Measurements from ENCODE around the gene PYM1. TPM values are rescaled to one million over a fixed set of nuclear protein-coding genes. Genes with fewer than 3 reads are reported as not detected.
A peak's percentile ranks its signal among the peaks of the same experiment; 100 is the strongest.
"Not testable (repeated sequence)": the region's sequence is repeated elsewhere in the genome, so short reads cannot be mapped to it uniquely, and the experiment has no call there.

Gene PYM1
- total and polyA plus RNA-seq, 4 donors, result 17.8 to 36.7 (median 32.4) TPM

DNA sequence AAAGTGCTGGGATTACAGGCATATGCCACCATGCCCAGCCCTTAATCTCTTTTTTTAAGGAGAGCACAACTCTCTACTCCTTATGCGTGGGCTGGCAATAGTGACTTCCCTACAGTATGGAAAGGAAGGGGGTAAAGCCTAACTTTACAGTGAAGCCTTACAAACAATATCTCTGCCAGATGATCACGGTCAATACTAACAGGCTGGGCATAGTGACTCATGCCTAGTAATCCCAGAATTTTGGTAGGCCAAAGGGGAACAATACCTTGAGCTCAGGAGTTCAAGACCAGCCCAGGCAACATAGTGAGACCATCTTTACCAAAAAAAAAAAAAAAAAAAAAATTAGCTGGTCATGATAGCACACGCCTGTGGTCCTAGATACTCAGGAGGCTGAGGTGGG is 5.6 kb downstream of the PYM1 start:
- whole genome bisulfite sequencing (ENCODE audit: insufficient coverage), result no CpG with 5 or more reads among the region's 3 CpGs
- Histone ChIP-seq H3K4me1 (ENCODE audit: control insufficient read depth, insufficient read depth, low read length) (no peaks in the 10 kb centered on the region), H3K4me3 (ENCODE audit: low read depth, low read length) (no peak overlapping the region), H3K27me3 (ENCODE audit: control insufficient read depth, insufficient read depth, low read length) (no peaks in the 10 kb centered on the region), H3K9me3 (ENCODE audit: control insufficient read depth, insufficient read depth, low read length) (no peaks in the 10 kb centered on the region), H3K27ac (ENCODE audit: low read depth, low read length) (no peak overlapping the region), H3K36me3 (ENCODE audit: control insufficient read depth, insufficient read depth, low read length) (peaks cover 3% of the 10 kb centered on the region)
- DNase-seq (ENCODE audit: low read depth in 4 of 6, low spot score in 6 of 6), result no peak

DNA sequence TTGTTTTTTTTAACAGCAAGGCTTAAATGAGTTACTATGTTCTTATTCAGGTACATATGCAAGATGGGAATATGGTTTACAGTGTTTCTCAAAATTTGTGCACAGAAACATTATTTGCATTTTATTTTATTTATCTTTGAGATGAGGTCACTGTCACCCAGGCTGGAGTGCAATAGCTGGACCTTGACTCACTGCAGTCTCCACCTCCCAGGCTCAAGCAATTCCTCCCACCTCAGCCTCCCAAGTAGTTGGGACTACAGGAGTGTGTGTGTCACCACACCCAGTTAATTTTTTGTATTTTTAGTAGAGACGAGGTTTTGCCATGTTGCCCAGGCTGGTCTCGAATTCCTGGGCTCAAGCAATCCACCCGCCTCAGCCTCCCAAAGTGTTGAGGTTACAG is 8.7 kb downstream of the PYM1 start:
- H3K4me1 ChIP-seq (ENCODE audit: control insufficient read depth, insufficient read depth, low read length); H3K4me3 ChIP-seq (ENCODE audit: low read depth, low read length); H3K36me3 ChIP-seq (ENCODE audit: control insufficient read depth, insufficient read depth, low read length); H3K27ac ChIP-seq (ENCODE audit: low read depth, low read length); H3K9me3 ChIP-seq (ENCODE audit: control insufficient read depth, insufficient read depth, low read length); DNase-seq (ENCODE audit: low read depth in 4 of 6, low spot score in 6 of 6); H3K27me3 ChIP-seq (ENCODE audit: control insufficient read depth, insufficient read depth, low read length): not testable (repeated sequence)
- no CpG with 5 or more reads among the region's 3 CpGs for WGBS (ENCODE audit: insufficient coverage)

DNA sequence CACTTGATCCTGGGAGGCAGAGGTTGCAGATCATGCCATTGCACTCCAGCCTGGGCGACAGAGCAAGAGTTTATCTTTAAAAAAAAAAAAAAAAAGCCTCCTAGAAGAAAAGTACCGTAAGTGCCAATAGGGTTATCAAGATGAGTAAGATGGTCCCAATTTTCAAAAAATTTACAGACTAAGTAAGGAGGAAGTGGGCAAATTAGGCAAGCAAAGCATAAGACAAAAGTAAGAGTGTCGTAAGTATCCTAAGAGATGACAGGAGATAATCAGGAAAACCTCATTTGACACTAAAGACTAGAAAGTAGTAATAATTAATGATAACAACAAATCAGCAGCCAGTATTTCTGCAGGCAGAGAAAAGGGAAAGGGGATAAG is 12.2 kb downstream of the PYM1 start:
- no peaks in the 10 kb centered on the region for H3K27me3 ChIP-seq (ENCODE audit: control insufficient read depth, insufficient read depth, low read length)
- no peak overlapping the region for H3K4me3 ChIP-seq (ENCODE audit: low read depth, low read length)
- no CpG with 5 or more reads among the region's 3 CpGs for whole genome bisulfite sequencing (ENCODE audit: insufficient coverage)
- H3K27ac ChIP-seq (ENCODE audit: low read depth, low read length), result no peak overlapping the region
- peaks cover 7% of the 10 kb centered on the region for H3K36me3 ChIP-seq (ENCODE audit: control insufficient read depth, insufficient read depth, low read length)
- H3K9me3 ChIP-seq (ENCODE audit: control insufficient read depth, insufficient read depth, low read length), result no peaks in the 10 kb centered on the region
- DNase-seq (ENCODE audit: low read depth in 4 of 6, low spot score in 6 of 6), result no peak
- H3K4me1 ChIP-seq (ENCODE audit: control insufficient read depth, insufficient read depth, low read length), result no peaks in the 10 kb centered on the region

DNA sequence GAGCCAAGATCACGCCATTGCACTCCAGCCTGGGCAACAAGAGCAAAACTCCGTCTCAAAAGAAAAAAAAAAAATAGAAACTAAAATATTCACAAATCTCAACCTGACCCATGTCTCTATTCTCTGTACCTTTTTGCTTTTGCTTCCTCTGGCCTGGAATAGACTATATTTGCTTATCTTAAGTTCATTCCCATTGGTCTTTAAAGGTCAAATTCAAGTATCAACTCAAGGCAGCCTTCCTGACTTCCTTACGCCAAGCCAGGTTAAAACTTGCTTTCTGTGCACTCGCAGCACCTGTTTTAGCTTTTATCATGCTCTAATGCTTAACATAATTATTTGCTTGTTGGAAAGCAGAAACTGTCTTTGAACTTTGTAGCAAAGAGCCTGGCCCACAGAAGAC is 14.8 kb downstream of the PYM1 start:
- Histone ChIP-seq H3K27ac (ENCODE audit: low read depth, low read length) (no peak overlapping the region), H3K27me3 (ENCODE audit: control insufficient read depth, insufficient read depth, low read length) (no peaks in the 10 kb centered on the region), H3K36me3 (ENCODE audit: control insufficient read depth, insufficient read depth, low read length) (peaks cover 7% of the 10 kb centered on the region), H3K4me3 (ENCODE audit: low read depth, low read length) (no peak overlapping the region), H3K9me3 (ENCODE audit: control insufficient read depth, insufficient read depth, low read length) (no peaks in the 10 kb centered on the region), H3K4me1 (ENCODE audit: control insufficient read depth, insufficient read depth, low read length) (peaks cover 6% of the 10 kb centered on the region)
- no peak for DNase-seq (ENCODE audit: low read depth in 4 of 6, low spot score in 6 of 6)
- WGBS (ENCODE audit: insufficient coverage), result no CpG with 5 or more reads among the region's 4 CpGs

DNA sequence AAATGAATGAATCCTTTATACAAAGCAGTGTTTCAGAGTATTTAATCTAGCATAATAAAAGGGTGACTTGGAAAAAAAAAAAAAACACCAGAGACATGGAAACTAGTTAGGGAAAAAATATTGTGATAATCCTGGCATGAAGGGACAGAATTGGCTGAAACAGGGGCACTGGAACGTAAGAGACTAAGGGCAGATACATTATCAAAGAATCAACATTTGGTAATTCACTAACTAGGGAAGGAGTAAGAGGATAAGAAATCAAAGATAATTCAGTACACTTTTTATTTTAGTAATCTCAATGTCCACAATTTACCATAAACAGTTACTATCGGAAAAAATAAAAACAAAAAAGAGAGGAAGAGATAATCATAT is 18.2 kb downstream of the PYM1 start:
- Histone ChIP-seq H3K4me1 (ENCODE audit: control insufficient read depth, insufficient read depth, low read length) (peaks cover 6% of the 10 kb centered on the region), H3K4me3 (ENCODE audit: low read depth, low read length) (no peak overlapping the region), H3K36me3 (ENCODE audit: control insufficient read depth, insufficient read depth, low read length) (peaks cover 4% of the 10 kb centered on the region), H3K27me3 (ENCODE audit: control insufficient read depth, insufficient read depth, low read length) (no peaks in the 10 kb centered on the region), H3K9me3 (ENCODE audit: control insufficient read depth, insufficient read depth, low read length) (no peaks in the 10 kb centered on the region), H3K27ac (ENCODE audit: low read depth, low read length) (no peak overlapping the region)
- no CpG with 5 or more reads among the region's 2 CpGs for WGBS (ENCODE audit: insufficient coverage)
- DNase-seq (ENCODE audit: low read depth in 4 of 6, low spot score in 6 of 6), result no peak

DNA sequence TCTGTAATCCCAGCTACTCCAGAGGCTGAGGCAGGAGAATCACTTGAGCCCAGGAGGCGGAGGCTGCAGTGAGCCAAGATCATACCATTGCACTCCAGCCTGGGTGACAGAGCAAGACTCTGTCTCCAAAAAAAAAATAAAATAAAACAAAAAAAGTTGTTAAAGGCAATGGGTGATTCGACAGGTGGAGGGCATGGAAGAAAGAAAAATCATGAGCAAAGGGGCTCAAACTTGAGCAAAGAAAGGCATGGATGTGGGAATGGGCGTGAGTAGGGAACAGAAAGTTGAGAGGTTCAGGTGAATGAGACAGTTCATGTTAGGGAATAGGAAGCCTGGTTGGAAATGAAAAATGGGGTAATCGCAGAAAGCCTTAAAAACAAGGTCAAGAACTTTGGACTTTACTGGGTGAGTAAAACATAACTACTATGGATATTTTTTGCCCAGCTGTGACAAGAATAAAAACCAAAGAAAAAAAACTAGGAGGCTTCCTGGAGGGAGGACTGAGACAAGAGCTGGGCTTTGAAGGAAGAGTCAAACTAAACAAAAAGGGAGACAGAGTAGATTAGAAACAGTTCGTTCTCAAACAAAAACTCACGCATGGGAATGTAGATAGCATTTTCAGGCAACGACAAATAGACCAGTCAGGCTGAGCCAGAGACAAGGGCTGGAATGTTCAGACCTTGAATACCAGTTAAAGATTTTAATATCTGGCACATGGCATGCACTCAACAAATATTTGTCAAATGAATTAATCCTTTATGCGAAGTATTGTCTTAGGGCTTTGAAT is 18.8 kb downstream of the PYM1 start:
- WGBS (ENCODE audit: insufficient coverage), result 41% methylated on average over 5 of the region's 8 CpGs
- H3K27ac ChIP-seq (ENCODE audit: low read depth, low read length), result peak overlapping the region; percentile 1
- H3K9me3 ChIP-seq (ENCODE audit: control insufficient read depth, insufficient read depth, low read length), result no peaks in the 10 kb centered on the region
- DNase-seq (ENCODE audit: low read depth in 4 of 6, low spot score in 6 of 6), result peak in 1 of 6 donors; percentile 35
- no peaks in the 10 kb centered on the region for H3K27me3 ChIP-seq (ENCODE audit: control insufficient read depth, insufficient read depth, low read length)
- peaks cover 6% of the 10 kb centered on the region for H3K4me1 ChIP-seq (ENCODE audit: control insufficient read depth, insufficient read depth, low read length)
- no peak overlapping the region for H3K4me3 ChIP-seq (ENCODE audit: low read depth, low read length)
- peaks cover 4% of the 10 kb centered on the region for H3K36me3 ChIP-seq (ENCODE audit: control insufficient read depth, insufficient read depth, low read length)

DNA sequence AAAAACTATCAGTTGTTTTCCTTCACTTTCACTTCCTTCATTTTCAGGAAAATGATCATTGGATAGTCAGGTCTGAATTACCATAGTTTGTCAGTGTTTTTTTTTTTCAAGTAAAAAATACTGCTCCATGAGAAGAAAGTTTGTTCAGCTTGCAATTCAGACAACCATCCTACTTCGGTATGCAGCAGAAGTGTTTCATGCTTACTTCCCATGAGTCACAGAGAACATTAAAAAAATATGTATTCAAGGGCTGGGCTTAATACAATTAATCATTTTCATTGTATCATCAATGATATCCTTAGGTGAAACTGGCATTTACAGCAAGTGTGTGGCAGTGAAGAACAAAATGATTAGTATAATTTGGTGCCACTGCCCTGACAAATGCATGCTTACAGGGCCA is 21.6 kb downstream of the PYM1 start:
- H3K36me3 ChIP-seq (ENCODE audit: control insufficient read depth, insufficient read depth, low read length), result peaks cover 21% of the 10 kb centered on the region
- peaks cover 6% of the 10 kb centered on the region for H3K4me1 ChIP-seq (ENCODE audit: control insufficient read depth, insufficient read depth, low read length)
- WGBS (ENCODE audit: insufficient coverage), result no CpG with 5 or more reads among the region's 1 CpG
- no peak for DNase-seq (ENCODE audit: low read depth in 4 of 6, low spot score in 6 of 6)
- H3K27me3 ChIP-seq (ENCODE audit: control insufficient read depth, insufficient read depth, low read length), result no peaks in the 10 kb centered on the region
- no peaks in the 10 kb centered on the region for H3K9me3 ChIP-seq (ENCODE audit: control insufficient read depth, insufficient read depth, low read length)
- no peak overlapping the region for H3K4me3 ChIP-seq (ENCODE audit: low read depth, low read length)
- no peak overlapping the region for H3K27ac ChIP-seq (ENCODE audit: low read depth, low read length)

DNA sequence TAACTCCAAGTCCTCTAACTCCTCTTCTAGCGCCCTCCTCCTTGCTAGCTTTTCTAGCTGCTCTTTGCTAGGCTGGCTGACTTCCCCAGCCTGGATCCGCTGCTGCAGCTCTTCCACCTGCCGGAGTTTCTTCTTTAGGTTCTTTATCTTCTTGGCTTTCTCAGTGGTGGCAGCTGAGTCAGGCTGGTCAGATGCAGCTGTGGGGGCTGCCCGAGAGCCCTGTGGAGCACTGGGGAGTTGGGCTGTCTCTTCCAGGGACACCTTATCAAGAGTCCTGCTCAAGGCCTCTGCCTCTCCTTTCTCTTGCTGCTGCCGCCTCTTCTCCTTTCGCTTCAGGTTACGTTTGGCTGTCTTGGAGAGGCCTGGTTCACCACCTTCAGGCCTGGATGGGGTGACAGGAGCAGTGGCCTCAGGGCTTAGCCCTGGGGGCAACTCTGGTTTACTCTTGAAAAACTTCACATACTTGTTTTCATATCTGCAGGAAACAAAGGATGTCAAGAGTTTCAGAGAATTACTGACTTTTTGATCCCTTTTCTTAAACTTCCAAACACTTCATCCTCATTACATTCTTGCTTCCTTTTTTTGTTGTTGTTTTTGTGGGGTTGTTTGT is 25.7 kb downstream of the PYM1 start:
- WGBS (ENCODE audit: insufficient coverage), result 92% methylated on average over 4 of the region's 7 CpGs
- no peaks in the 10 kb centered on the region for H3K27me3 ChIP-seq (ENCODE audit: control insufficient read depth, insufficient read depth, low read length)

DNA sequence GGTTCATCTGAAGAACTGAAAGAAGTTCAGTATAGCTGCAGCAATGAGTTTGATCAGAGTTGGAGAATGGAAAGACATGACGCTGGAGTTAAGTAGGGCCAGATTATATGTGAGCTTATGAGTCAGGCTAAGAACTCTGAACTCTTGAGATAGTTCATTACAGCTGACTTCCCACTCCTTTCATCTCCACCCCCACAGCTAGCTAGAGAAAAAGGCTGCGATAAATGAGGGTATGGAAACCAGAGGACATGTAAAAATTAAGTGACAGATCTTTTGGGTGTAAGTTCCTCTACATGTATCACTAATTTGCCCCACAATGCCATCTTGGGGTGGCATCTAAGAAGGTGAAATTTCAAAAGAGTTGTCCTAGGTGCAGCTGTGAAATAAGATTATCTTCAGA is 28.6 kb downstream of the PYM1 start:
- H3K27me3 ChIP-seq (ENCODE audit: control insufficient read depth, insufficient read depth, low read length), result no peaks in the 10 kb centered on the region
- H3K9me3 ChIP-seq (ENCODE audit: control insufficient read depth, insufficient read depth, low read length), result no peaks in the 10 kb centered on the region
- no peak for DNase-seq (ENCODE audit: low read depth in 4 of 6, low spot score in 6 of 6)
- WGBS (ENCODE audit: insufficient coverage), result no CpG with 5 or more reads among the region's 2 CpGs
- H3K27ac ChIP-seq (ENCODE audit: low read depth, low read length), result no peak overlapping the region
- peaks cover 28% of the 10 kb centered on the region for H3K36me3 ChIP-seq (ENCODE audit: control insufficient read depth, insufficient read depth, low read length)
- H3K4me3 ChIP-seq (ENCODE audit: low read depth, low read length), result no peak overlapping the region
- no peaks in the 10 kb centered on the region for H3K4me1 ChIP-seq (ENCODE audit: control insufficient read depth, insufficient read depth, low read length)

More for the DNA sequence above, 25.7 kb downstream of the PYM1 start:
- no peak overlapping the region for H3K4me3 ChIP-seq (ENCODE audit: low read depth, low read length)
- no peaks in the 10 kb centered on the region for H3K9me3 ChIP-seq (ENCODE audit: control insufficient read depth, insufficient read depth, low read length)
- H3K4me1 ChIP-seq (ENCODE audit: control insufficient read depth, insufficient read depth, low read length), result no peaks in the 10 kb centered on the region
- H3K36me3 ChIP-seq (ENCODE audit: control insufficient read depth, insufficient read depth, low read length), result peaks cover 28% of the 10 kb centered on the region
- DNase-seq (ENCODE audit: low read depth in 4 of 6, low spot score in 6 of 6), result no peak
- H3K27ac ChIP-seq (ENCODE audit: low read depth, low read length), result no peak overlapping the region

DNA sequence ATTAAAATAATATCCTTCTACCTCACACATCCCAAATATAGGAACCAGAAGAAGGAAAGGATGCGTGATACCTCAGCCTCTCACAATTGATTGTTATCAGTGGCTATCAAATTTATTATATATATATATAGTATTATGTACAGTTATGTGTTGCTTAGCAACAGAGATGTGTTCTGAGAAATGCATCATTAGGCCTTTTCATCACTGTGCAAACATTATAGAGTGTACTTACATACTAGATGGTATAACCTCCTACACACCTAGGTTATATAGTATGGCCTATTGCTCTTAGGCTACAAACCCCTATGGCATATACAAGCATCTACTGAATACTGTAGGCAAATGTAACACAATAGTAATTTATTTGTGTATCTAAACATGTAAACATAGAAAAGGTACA is 34.0 kb downstream of the PYM1 start:
- no peak for DNase-seq (ENCODE audit: low read depth in 4 of 6, low spot score in 6 of 6)
- WGBS (ENCODE audit: insufficient coverage), result no CpG with 5 or more reads among the region's 1 CpG
- H3K4me1 ChIP-seq (ENCODE audit: control insufficient read depth, insufficient read depth, low read length), result no peaks in the 10 kb centered on the region

More for the DNA sequence above, 34.0 kb downstream of the PYM1 start:
- no peak overlapping the region for H3K4me3 ChIP-seq (ENCODE audit: low read depth, low read length)
- H3K27ac ChIP-seq (ENCODE audit: low read depth, low read length), result no peak overlapping the region
- H3K36me3 ChIP-seq (ENCODE audit: control insufficient read depth, insufficient read depth, low read length), result no peaks in the 10 kb centered on the region
- H3K27me3 ChIP-seq (ENCODE audit: control insufficient read depth, insufficient read depth, low read length), result no peaks in the 10 kb centered on the region
- no peaks in the 10 kb centered on the region for H3K9me3 ChIP-seq (ENCODE audit: control insufficient read depth, insufficient read depth, low read length)
